Caco-2 (cell line): Measurements from ENCODE around the gene MAP3K4. TPM values are rescaled to one million over a fixed set of nuclear protein-coding genes. Genes with fewer than 3 reads are reported as not detected.

Source experiments
- Bru-seq: library from RNA; stranded (reverse); fragments of 400-500 nt; gene quantifications from one replicate; lab custom pipeline; 2021; lab: Mats Ljungman, UMichigan
- BruChase-seq, 2 experiments: library from RNA; stranded (reverse); fragments of 400-500 nt; gene quantifications; one replicate each; lab custom pipeline; 2021; lab: Mats Ljungman, UMichigan
- BruUV-seq: library from RNA; stranded (reverse); fragments of 400-500 nt; replicated peaks from 2 replicates; lab custom pipeline; 2021; lab: Mats Ljungman, UMichigan
- CTCF ChIA-PET: fragments of 300-600 bp; sonication (Branson Sonifier 250); formaldehyde crosslinking; loops from one replicate; lab custom pipeline; 2022; ENCODE audit warnings: antibody characterized with exemption; lab: Charles Lee
- POLR2A ChIA-PET: fragments of 300-600 bp; sonication (Branson Sonifier 250); formaldehyde crosslinking; loops from one replicate; lab custom pipeline; 2022; ENCODE audit warnings: antibody characterized with exemption; lab: Charles Lee
- DNase-seq, 2 experiments: peaks; one replicate each; pipeline versions ENCODE4 v3.0.0 to v3.0.0-alpha.2; 2020 to 2022
- H3K27me3 ChIP-seq: replicated peaks from 2 replicates; pipeline ENCODE4 v1.6.0; 2011; ENCODE audit warnings: low read length; ENCODE audit not compliant: control insufficient read depth, insufficient read depth
- H3K36me3 ChIP-seq: 2 replicates; pipeline ENCODE4 v1.5.1; 2011; ENCODE audit warnings: low read length; ENCODE audit not compliant: control insufficient read depth, insufficient read depth
- H3K4me1 ChIP-seq: fragments of 250-450 bp; sonication (Bioruptor Pico); 2 replicates; pipeline ENCODE4 v1.5.1; 2020; ENCODE audit warnings: mild to moderate bottlenecking
- H3K4me3 ChIP-seq: 2 replicates; pipeline ENCODE4 v1.5.1; 2011; ENCODE audit warnings: low read depth, mild to moderate bottlenecking, control low read depth, low read length
- H3K9me3 ChIP-seq: fragments of 250-450 bp; sonication (Bioruptor Pico); 2 replicates; pipeline ENCODE4 v1.5.1; 2020; ENCODE audit warnings: mild to moderate bottlenecking, moderate library complexity
- H3K27ac Mint-ChIP-seq: one replicate; pipeline ENCODE4 v1.8.0; 2022; ENCODE audit warnings: mixed read lengths; ENCODE audit not compliant: unreplicated experiment
- H3K27me3 Mint-ChIP-seq: one replicate; pipeline ENCODE4 v1.8.0; 2022; ENCODE audit warnings: mixed read lengths; ENCODE audit not compliant: insufficient read depth, unreplicated experiment
- H3K36me3 Mint-ChIP-seq: one replicate; pipeline ENCODE4 v1.8.0; 2022; ENCODE audit warnings: mild to moderate bottlenecking, mixed read lengths; ENCODE audit not compliant: insufficient read depth, unreplicated experiment
- H3K4me1 Mint-ChIP-seq: one replicate; pipeline ENCODE4 v1.8.0; 2022; ENCODE audit warnings: low read depth, mixed read lengths; ENCODE audit not compliant: unreplicated experiment
- H3K4me3 Mint-ChIP-seq: one replicate; pipeline ENCODE4 v1.8.0; 2022; ENCODE audit warnings: mild to moderate bottlenecking, moderate library complexity, mixed read lengths; ENCODE audit not compliant: unreplicated experiment
- H3K9me3 Mint-ChIP-seq: one replicate; pipeline ENCODE4 v1.8.0; 2022; ENCODE audit warnings: mixed read lengths; ENCODE audit not compliant: unreplicated experiment
- intact Hi-C: fragments of 100-400 bp; cut with micrococcal nuclease; formaldehyde crosslinking; loops from one replicate; pipeline ENCODE4 v1.10.0; 2022; ENCODE audit not compliant: unreplicated experiment
- long read RNA-seq: library from polyadenylated mRNA; stranded (forward); transcript quantifications from one replicate; pipeline ENCODE4 v2.0.0, GENCODE V29; 2022
- total RNA-seq: library from RNA; stranded (reverse); gene quantifications from 2 replicates; pipeline ENCODE4 v1.2.3, GENCODE V29; 2022
- TF ChIP-seq, protein P1 (sequence below), 2 experiments: fragments of 200-600 bp in 1 of 2; IDR thresholded peaks; 1 replicate in 1 of 2; 2 replicates in 1 of 2; pipeline versions ENCODE4 v1.5.1 to v1.8.0; 2011 to 2022; ENCODE audit warnings: antibody characterized with exemption in 1 of 2, control low read depth in 1 of 2, inconsistent platforms in 1 of 2, low read depth in 1 of 2, low read length in 1 of 2, mild to moderate bottlenecking in 1 of 2, moderate library complexity in 1 of 2; ENCODE audit not compliant: insufficient read depth in 1 of 2, severe bottlenecking in 1 of 2, unreplicated experiment in 1 of 2

MAP3K4 gene, protein sequence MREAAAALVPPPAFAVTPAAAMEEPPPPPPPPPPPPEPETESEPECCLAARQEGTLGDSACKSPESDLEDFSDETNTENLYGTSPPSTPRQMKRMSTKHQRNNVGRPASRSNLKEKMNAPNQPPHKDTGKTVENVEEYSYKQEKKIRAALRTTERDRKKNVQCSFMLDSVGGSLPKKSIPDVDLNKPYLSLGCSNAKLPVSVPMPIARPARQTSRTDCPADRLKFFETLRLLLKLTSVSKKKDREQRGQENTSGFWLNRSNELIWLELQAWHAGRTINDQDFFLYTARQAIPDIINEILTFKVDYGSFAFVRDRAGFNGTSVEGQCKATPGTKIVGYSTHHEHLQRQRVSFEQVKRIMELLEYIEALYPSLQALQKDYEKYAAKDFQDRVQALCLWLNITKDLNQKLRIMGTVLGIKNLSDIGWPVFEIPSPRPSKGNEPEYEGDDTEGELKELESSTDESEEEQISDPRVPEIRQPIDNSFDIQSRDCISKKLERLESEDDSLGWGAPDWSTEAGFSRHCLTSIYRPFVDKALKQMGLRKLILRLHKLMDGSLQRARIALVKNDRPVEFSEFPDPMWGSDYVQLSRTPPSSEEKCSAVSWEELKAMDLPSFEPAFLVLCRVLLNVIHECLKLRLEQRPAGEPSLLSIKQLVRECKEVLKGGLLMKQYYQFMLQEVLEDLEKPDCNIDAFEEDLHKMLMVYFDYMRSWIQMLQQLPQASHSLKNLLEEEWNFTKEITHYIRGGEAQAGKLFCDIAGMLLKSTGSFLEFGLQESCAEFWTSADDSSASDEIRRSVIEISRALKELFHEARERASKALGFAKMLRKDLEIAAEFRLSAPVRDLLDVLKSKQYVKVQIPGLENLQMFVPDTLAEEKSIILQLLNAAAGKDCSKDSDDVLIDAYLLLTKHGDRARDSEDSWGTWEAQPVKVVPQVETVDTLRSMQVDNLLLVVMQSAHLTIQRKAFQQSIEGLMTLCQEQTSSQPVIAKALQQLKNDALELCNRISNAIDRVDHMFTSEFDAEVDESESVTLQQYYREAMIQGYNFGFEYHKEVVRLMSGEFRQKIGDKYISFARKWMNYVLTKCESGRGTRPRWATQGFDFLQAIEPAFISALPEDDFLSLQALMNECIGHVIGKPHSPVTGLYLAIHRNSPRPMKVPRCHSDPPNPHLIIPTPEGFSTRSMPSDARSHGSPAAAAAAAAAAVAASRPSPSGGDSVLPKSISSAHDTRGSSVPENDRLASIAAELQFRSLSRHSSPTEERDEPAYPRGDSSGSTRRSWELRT (N-terminal part only)
- total RNA-seq: 32.8 and 34.3 TPM in 2 replicates
- Bru-seq, nascent RNA: percentile 78 among the genes with signal in this experiment
- BruChase-seq, experiment 1, labeled RNA remaining after a 2-hour chase: percentile 77 among the genes with signal in this experiment
- percentile 68 among the genes with signal in this experiment for BruChase-seq, experiment 2, labeled RNA remaining after a 6-hour chase
- long read RNA-seq, full-length matches to known transcripts: 4 of 9 reads
- long read RNA-seq, partial matches to known transcripts: 3 of 9 reads
- long read RNA-seq, other reads (novel, unspliced or antisense): 2 of 9 reads

- no peaks in the 10 kb centered on the region for H3K36me3 ChIP-seq
- no peaks in the 10 kb centered on the region; the same call in 1 of the 2 replicates for H3K4me1 ChIP-seq
- TF ChIP-seq, protein P1, sequence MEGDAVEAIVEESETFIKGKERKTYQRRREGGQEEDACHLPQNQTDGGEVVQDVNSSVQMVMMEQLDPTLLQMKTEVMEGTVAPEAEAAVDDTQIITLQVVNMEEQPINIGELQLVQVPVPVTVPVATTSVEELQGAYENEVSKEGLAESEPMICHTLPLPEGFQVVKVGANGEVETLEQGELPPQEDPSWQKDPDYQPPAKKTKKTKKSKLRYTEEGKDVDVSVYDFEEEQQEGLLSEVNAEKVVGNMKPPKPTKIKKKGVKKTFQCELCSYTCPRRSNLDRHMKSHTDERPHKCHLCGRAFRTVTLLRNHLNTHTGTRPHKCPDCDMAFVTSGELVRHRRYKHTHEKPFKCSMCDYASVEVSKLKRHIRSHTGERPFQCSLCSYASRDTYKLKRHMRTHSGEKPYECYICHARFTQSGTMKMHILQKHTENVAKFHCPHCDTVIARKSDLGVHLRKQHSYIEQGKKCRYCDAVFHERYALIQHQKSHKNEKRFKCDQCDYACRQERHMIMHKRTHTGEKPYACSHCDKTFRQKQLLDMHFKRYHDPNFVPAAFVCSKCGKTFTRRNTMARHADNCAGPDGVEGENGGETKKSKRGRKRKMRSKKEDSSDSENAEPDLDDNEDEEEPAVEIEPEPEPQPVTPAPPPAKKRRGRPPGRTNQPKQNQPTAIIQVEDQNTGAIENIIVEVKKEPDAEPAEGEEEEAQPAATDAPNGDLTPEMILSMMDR (IDR thresholded peaks at IDR 0.05; ENCODE audit: insufficient read depth in 1 of 2, low read depth in 1 of 2, low read length in 1 of 2, severe bottlenecking in 1 of 2, unreplicated experiment in 1 of 2): no peak
- H3K27ac Mint-ChIP-seq: peak within 1 kb of the TSS; percentile 94
- intact Hi-C loops: loop anchor here (1.0 to 10.0 kb wide), 5 partner anchors 127 to 381 kb away; no protein-coding TSS in a partner anchor
- BruUV-seq: no TSS peak
- H3K4me3 Mint-ChIP-seq: peak within 1 kb of the TSS; percentile 96
- peaks cover 5% of the 10 kb centered on the region for H3K36me3 Mint-ChIP-seq
- POLR2A ChIA-PET: interaction anchor here (0.5 to 0.6 kb wide), 2 partner anchors 42 to 455 kb away, joined by 3 to 7 read pairs; no protein-coding TSS in a partner anchor
- DNase-seq: peak; percentile 76 to 87
- no peaks in the 10 kb centered on the region for H3K27me3 ChIP-seq
- CTCF ChIA-PET: no interaction called here
- no peaks in the 10 kb centered on the region for H3K4me1 Mint-ChIP-seq
- no peaks in the 10 kb centered on the region for H3K27me3 Mint-ChIP-seq
- H3K9me3 ChIP-seq: no peaks in the 10 kb centered on the region
- peak within 1 kb of the TSS; percentile 97 for H3K4me3 ChIP-seq
- H3K9me3 Mint-ChIP-seq: no peaks in the 10 kb centered on the region
These were observed at the start of gene MAP3K4 for GRCh38 chr6:160991406-160992060. TSS of gene MAP3K4 (plus strand) at chr6:160991769. CDS start at chr6:160991932, 163 bp downstream.

DNA sequence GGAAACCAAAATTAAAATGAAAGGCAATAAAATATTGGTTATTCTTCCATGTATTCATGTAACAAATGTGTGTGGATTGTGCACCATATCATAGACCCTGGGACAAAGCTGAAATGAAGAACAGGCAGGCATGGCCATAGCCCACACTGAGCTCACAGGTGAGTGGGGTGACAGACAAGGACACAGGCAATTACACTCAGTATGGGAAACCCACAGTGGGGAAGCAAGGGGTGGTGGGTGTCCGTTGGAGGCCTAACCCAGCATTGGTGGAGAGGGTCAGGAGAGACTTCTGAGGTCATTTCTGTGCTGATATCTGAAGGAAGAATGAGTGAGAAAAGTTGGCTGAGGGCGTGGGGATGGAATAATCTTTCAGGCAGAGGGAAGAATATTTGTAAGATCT is 47.6 kb upstream of the MAP3K4 start:
- Histone ChIP-seq H3K4me3 (no peak overlapping the region), H3K27me3 (no peaks in the 10 kb centered on the region), H3K4me1 (no peaks in the 10 kb centered on the region), H3K36me3 (no peaks in the 10 kb centered on the region), H3K9me3 (no peaks in the 10 kb centered on the region)
- TF ChIP-seq, protein P1 (IDR thresholded peaks at IDR 0.05; ENCODE audit: insufficient read depth in 1 of 2, low read depth in 1 of 2, low read length in 1 of 2, severe bottlenecking in 1 of 2, unreplicated experiment in 1 of 2): no peak
- H3K9me3 Mint-ChIP-seq: no peaks in the 10 kb centered on the region
- ChIA-PET CTCF (no interaction called here), POLR2A (no interaction called here)
- H3K36me3 Mint-ChIP-seq: no peaks in the 10 kb centered on the region
- no peak overlapping the region for H3K27ac Mint-ChIP-seq
- no peak for DNase-seq
- H3K27me3 Mint-ChIP-seq: peaks cover 5% of the 10 kb centered on the region
- H3K4me1 Mint-ChIP-seq: no peaks in the 10 kb centered on the region
- no peak overlapping the region for H3K4me3 Mint-ChIP-seq
- intact Hi-C loops: no loop called here
- no TSS peak for BruUV-seq
